ENCODE results near the gene NFKBIA. TPM values are rescaled to one million over a fixed set of nuclear protein-coding genes. Genes with fewer than 3 reads are reported as not detected.

The NFKBIA gene
- total and polyA plus RNA-seq, 12 donors: 41.0 to 98.5 (median 68.6) TPM

- ATAC-seq (no peak), DNase-seq (no peak)
- 78 to 88% methylated on average over 5 of the region's 5 CpGs for WGBS, 2 donors
- Histone ChIP-seq H3K27ac (no peak overlapping the region), H3K27me3 (no peaks in the 10 kb centered on the region), H3K4me1 (peaks cover 0 to 64% (median 18%) of the 10 kb centered on the region in 9 donors), H3K36me3 (no peaks in the 10 kb centered on the region), H3K9me3 (peaks cover 0 to 16% (median 0%) of the 10 kb centered on the region in 11 donors), H3K4me3 (no peak overlapping the region)
- intact Hi-C loops (cut with DNase I): loop anchor here in 1 of 10 donors (2.0 kb wide), 1 partner anchor 34 kb away; no protein-coding TSS in a partner anchor
- TF ChIP-seq, protein P1, sequence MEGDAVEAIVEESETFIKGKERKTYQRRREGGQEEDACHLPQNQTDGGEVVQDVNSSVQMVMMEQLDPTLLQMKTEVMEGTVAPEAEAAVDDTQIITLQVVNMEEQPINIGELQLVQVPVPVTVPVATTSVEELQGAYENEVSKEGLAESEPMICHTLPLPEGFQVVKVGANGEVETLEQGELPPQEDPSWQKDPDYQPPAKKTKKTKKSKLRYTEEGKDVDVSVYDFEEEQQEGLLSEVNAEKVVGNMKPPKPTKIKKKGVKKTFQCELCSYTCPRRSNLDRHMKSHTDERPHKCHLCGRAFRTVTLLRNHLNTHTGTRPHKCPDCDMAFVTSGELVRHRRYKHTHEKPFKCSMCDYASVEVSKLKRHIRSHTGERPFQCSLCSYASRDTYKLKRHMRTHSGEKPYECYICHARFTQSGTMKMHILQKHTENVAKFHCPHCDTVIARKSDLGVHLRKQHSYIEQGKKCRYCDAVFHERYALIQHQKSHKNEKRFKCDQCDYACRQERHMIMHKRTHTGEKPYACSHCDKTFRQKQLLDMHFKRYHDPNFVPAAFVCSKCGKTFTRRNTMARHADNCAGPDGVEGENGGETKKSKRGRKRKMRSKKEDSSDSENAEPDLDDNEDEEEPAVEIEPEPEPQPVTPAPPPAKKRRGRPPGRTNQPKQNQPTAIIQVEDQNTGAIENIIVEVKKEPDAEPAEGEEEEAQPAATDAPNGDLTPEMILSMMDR (IDR thresholded peaks at IDR 0.05): no peak
These were observed 33.6 kb downstream of the NFKBIA start for GRCh38 chr14:35370969-35371368.

GRCh38 chr14:35369701-35370191, 34.8 kb downstream of the NFKBIA start:
- Histone ChIP-seq H3K4me1 (peaks cover 4 to 66% (median 25%) of the 10 kb centered on the region in 9 donors), H3K9me3 (peaks cover 0 to 16% (median 0%) of the 10 kb centered on the region in 11 donors), H3K36me3 (no peaks in the 10 kb centered on the region), H3K27ac (peak overlapping the region in 2 of 10 donors; percentile 1 to 53), H3K4me3 (no peak overlapping the region), H3K27me3 (no peaks in the 10 kb centered on the region)
- 72 to 79% methylated on average over 24 of the region's 24 CpGs for WGBS, 2 donors
- intact Hi-C loops (cut with DNase I): loop anchor here in 1 of 10 donors (2.0 kb wide), 1 partner anchor 33 kb away; no protein-coding TSS in a partner anchor
- TF ChIP-seq, protein P1 (IDR thresholded peaks at IDR 0.05): no peak
- ATAC-seq (peak in 4 of 8 donors; percentile 11 to 40 (median 34)), DNase-seq (no peak)

GRCh38 chr14:35368583-35369392, 35.8 kb downstream of the NFKBIA start:
- no peaks in the 10 kb centered on the region for H3K27me3 ChIP-seq
- intact Hi-C loops (cut with DNase I): no loop called here
- 54 to 55% methylated on average over 37 of the region's 37 CpGs for WGBS, 2 donors
- DNase-seq (peak in 1 of 2 donors; percentile 36), ATAC-seq (peak in 2 of 8 donors; percentile 4 to 17)
- peaks cover 0 to 16% (median 0%) of the 10 kb centered on the region in 11 donors for H3K9me3 ChIP-seq
- TF ChIP-seq, protein P1 (IDR thresholded peaks at IDR 0.05): no peak
- H3K27ac ChIP-seq: peak overlapping the region in 2 of 10 donors; percentile 36 to 53
- peak overlapping the region in 3 of 10 donors; percentile 15 to 31 (median 17) for H3K4me3 ChIP-seq
- H3K4me1 ChIP-seq: peaks cover 4 to 60% (median 25%) of the 10 kb centered on the region in 9 donors
- no peaks in the 10 kb centered on the region for H3K36me3 ChIP-seq

DNA sequence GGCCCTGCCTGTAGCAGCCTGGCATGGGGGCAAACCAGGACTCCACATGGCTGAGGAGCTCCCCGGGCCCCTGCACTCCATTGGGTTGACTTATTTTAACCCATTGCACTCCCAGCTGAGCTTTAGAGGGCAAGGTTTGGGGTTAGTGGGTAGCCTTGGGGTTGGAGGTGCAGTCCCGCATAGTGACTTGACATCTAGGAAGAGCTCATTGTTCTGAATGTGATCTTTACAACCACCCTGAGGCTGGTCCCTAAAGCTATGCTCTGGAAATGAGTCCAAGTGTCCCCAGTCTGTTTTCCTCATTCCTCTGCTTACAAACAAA, 36.4 kb downstream of the NFKBIA start:
- 67% methylated on average over 2 of the region's 2 CpGs for WGBS, 2 donors
- ATAC-seq (peak in 1 of 8 donors; percentile 5), DNase-seq (no peak)
- Histone ChIP-seq H3K4me3 (no peak overlapping the region), H3K36me3 (no peaks in the 10 kb centered on the region), H3K9me3 (peaks cover 0 to 16% (median 0%) of the 10 kb centered on the region in 11 donors), H3K27ac (peak overlapping the region in 1 of 10 donors; percentile 53), H3K4me1 (peaks cover 4 to 64% (median 28%) of the 10 kb centered on the region in 9 donors), H3K27me3 (no peaks in the 10 kb centered on the region)
- intact Hi-C loops (cut with DNase I): no loop called here
- TF ChIP-seq, protein P1 (IDR thresholded peaks at IDR 0.05): no peak
